GM12865 (cell line): ENCODE measurements around the gene OPCML.

Experiments used
- DNase-seq: peaks from one replicate; pipeline ENCODE4 v3.0.0; 2010; ENCODE audit warnings: low read depth
- H3K4me3 ChIP-seq: 2 replicates; pipeline ENCODE4 v1.5.1; 2011; ENCODE audit warnings: mild to moderate bottlenecking, low read depth, low read length, control low read depth
- CTCF ChIP-seq: IDR thresholded peaks from 2 replicates; pipeline ENCODE4 v1.5.1; 2011; ENCODE audit warnings: low read length, control low read depth, low read depth, inconsistent platforms; ENCODE audit not compliant: insufficient read depth; ENCODE audit errors: missing control alignments

OPCML gene

GRCh38 chr11:132959693-132960092, 572.6 kb downstream of the OPCML start:
- DNase-seq: no peak

GRCh38 chr11:132957881-132958280, 574.4 kb downstream of the OPCML start:
- no peak for DNase-seq
- no peak overlapping the region for H3K4me3 ChIP-seq
- no peak for TF ChIP-seq CTCF

More at GRCh38 chr11:132959693-132960092, 572.6 kb downstream of the OPCML start:
- H3K4me3 ChIP-seq: no peak overlapping the region
- no peak for TF ChIP-seq CTCF

- no peak for DNase-seq
- TF ChIP-seq CTCF: no peak
These were observed 584.0 kb downstream of the OPCML start for GRCh38 chr11:132948252-132948651.

GRCh38 chr11:132944569-132944944, 587.7 kb downstream of the OPCML start:
- H3K4me3 ChIP-seq: no peak overlapping the region
- TF ChIP-seq CTCF: no peak

More at GRCh38 chr11:132948252-132948651, 584.0 kb downstream of the OPCML start:
- no peak overlapping the region for H3K4me3 ChIP-seq

GRCh38 chr11:132943706-132944568, 588.4 kb downstream of the OPCML start:
- no peak for DNase-seq
- TF ChIP-seq CTCF: no peak
- no peak overlapping the region for H3K4me3 ChIP-seq

More at GRCh38 chr11:132944569-132944944, 587.7 kb downstream of the OPCML start:
- no peak for DNase-seq

GRCh38 chr11:132943357-132943705, 589.0 kb downstream of the OPCML start:
- no peak for TF ChIP-seq CTCF
- no peak overlapping the region for H3K4me3 ChIP-seq
- DNase-seq: no peak
